SH-SY5Y (cell line): ENCODE data around the gene RASAL2.

Source experiments
- GATA2 ChIP-seq: IDR thresholded peaks from 2 replicates; pipeline ENCODE4 v1.6.1; 2011; ENCODE audit warnings: mild to moderate bottlenecking, low read depth, low read length
- GATA3 ChIP-seq: IDR thresholded peaks from 2 replicates; pipeline ENCODE4 v1.6.1; 2011; ENCODE audit warnings: low read depth, mild to moderate bottlenecking, low read length, moderate library complexity

GRCh38 chr1:178438432-178438831 is 344.5 kb downstream of the RASAL2 start:
- TF ChIP-seq GATA3, result no peak
- TF ChIP-seq GATA2, result no peak
